Stimulated activated naive CD8-positive, alpha-beta T cell treated with anti-CD3 and anti-CD28 coated beads, Interleukin-15, Interleukin-2, amounts not matched to agents 100 ng/mL and 50 ng/mL, for 24 hours (primary cell): ENCODE data around the gene OR8B8.
"Not testable (repeated sequence)": the region's sequence is repeated elsewhere in the genome, so short reads cannot be mapped to it uniquely, and the experiment has no call there.

Source experiments
- H3K27ac Mint-ChIP-seq: one replicate; pipeline ENCODE4 v1.8.0; 2021; ENCODE audit warnings: mild to moderate bottlenecking, mixed read lengths
- H3K27me3 Mint-ChIP-seq: one replicate; pipeline ENCODE4 v1.8.0; 2021; ENCODE audit warnings: mixed read lengths
- H3K36me3 Mint-ChIP-seq: one replicate; pipeline ENCODE4 v1.8.0; 2021; ENCODE audit warnings: low read depth, mixed read lengths
- H3K4me1 Mint-ChIP-seq: one replicate; pipeline ENCODE4 v1.8.0; 2021; ENCODE audit warnings: low read depth, mixed read lengths
- H3K4me3 Mint-ChIP-seq: one replicate; pipeline ENCODE4 v1.8.0; 2021; ENCODE audit warnings: mild to moderate bottlenecking, mixed read lengths
- H3K9me3 Mint-ChIP-seq: one replicate; pipeline ENCODE4 v1.8.0; 2021; ENCODE audit warnings: mixed read lengths

The OR8B8 gene

GRCh38 chr11:124405581-124405980, 39.9 kb downstream of the OR8B8 start:
- no peaks in the 10 kb centered on the region for H3K36me3 Mint-ChIP-seq
- no peak overlapping the region for H3K27ac Mint-ChIP-seq
- no peak overlapping the region for H3K4me3 Mint-ChIP-seq
- H3K9me3 Mint-ChIP-seq = no peaks in the 10 kb centered on the region
- peaks cover 11% of the 10 kb centered on the region for H3K27me3 Mint-ChIP-seq
- H3K4me1 Mint-ChIP-seq = no peaks in the 10 kb centered on the region

- H3K4me3 Mint-ChIP-seq, H3K36me3 Mint-ChIP-seq, H3K9me3 Mint-ChIP-seq, H3K27ac Mint-ChIP-seq, H3K4me1 Mint-ChIP-seq, H3K27me3 Mint-ChIP-seq: not testable (repeated sequence)
These were observed 42.3 kb downstream of the OR8B8 start for GRCh38 chr11:124403186-124403585.

- Mint-ChIP-seq H3K4me1 (no peaks in the 10 kb centered on the region), H3K4me3 (no peak overlapping the region), H3K27me3 (peaks cover 3% of the 10 kb centered on the region), H3K9me3 (no peaks in the 10 kb centered on the region), H3K27ac (no peak overlapping the region), H3K36me3 (no peaks in the 10 kb centered on the region)
These were observed 43.1 kb downstream of the OR8B8 start for GRCh38 chr11:124402326-124402922.

GRCh38 chr11:124398924-124399323, 46.6 kb downstream of the OR8B8 start, which contains the start of gene OR8B3:
TSS of gene OR8B3 (minus strand) at chr11:124399024. CDS start at chr11:124397351, 1,673 bp downstream.
- Mint-ChIP-seq H3K36me3 (no peaks in the 10 kb centered on the region), H3K27ac (no peak within 1 kb of the TSS), H3K27me3 (peaks cover 3% of the 10 kb centered on the region), H3K9me3 (no peaks in the 10 kb centered on the region), H3K4me1 (no peaks in the 10 kb centered on the region), H3K4me3 (no peak within 1 kb of the TSS)

- H3K27ac Mint-ChIP-seq, H3K27me3 Mint-ChIP-seq, H3K9me3 Mint-ChIP-seq, H3K4me3 Mint-ChIP-seq, H3K36me3 Mint-ChIP-seq, H3K4me1 Mint-ChIP-seq: not testable (repeated sequence)
These were observed 48.6 kb downstream of the OR8B8 start for GRCh38 chr11:124396847-124397246.

- H3K27me3 Mint-ChIP-seq = peaks cover 8% of the 10 kb centered on the region
- H3K36me3 Mint-ChIP-seq = no peaks in the 10 kb centered on the region
- H3K4me3 Mint-ChIP-seq = no peak overlapping the region
- no peaks in the 10 kb centered on the region for H3K9me3 Mint-ChIP-seq
- H3K27ac Mint-ChIP-seq = no peak overlapping the region
- H3K4me1 Mint-ChIP-seq = no peaks in the 10 kb centered on the region
These were observed 51.1 kb downstream of the OR8B8 start for GRCh38 chr11:124394408-124394807.
